Measurements from ENCODE around the gene PDHB. TPM values are rescaled to one million over a fixed set of nuclear protein-coding genes. Genes with fewer than 3 reads are reported as not detected.

The PDHB gene
- total and polyA plus RNA-seq, 12 donors: 59.2 to 264 (median 102) TPM

DNA sequence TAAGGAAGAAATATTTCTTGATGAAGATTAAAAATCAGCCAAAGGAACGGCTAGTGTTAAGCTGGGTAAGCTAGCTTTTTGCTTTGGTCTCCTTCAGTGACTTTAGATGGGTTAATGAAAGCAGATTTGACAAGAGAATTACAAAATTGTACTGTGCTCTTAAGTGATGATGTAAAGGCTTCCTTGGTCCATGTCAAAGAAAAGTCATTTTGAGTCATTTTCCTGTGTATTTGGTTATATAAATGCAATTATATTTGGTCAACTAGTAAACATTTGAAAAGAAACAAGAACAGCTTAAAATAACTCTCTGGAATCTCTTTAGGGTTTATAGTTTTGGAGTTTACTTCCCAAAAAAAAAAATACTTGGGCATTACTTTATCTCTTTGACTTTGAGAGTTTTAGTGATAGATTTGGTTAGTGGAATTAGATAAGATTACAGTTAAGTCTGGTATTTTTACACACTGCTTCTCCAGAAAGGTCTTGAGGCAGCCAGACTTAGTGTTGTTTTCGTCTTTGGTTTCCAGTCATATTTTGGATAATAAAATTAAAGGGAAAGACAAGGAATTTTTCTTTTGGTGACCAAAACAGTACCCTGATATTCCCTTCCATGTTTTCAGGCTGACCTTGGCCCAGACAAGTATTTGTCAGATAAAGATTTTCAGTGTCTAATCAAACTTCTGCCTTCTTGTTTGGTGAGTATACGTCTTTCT is 42.3 kb downstream of the PDHB start:
- H3K27ac ChIP-seq: peak overlapping the region in 4 of 5 donors; percentile 48 to 73 (median 56)

DNA sequence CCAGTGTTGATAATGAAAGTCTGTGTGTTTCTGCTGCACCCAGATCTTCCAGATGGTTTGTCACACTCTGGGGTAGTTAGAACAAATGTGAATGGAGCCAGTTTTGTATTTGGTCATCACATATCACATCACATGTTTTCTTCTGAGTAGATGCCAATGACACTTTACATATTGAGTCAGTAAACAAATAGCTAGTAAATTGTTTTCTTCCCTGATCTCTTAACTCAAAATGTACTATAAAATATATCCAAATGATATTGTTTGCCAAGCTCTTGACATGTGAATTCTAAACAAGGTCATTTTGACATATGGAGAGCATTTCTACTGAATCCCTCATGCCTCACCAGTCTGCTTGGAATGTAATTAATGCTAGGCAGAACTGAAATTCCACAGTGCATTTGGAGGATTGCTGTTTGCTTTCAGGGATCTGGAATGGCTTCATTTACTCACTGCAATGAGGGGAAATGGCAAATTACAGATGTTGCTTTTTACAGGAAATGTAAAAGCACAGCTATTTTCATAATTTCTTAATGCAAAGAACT is 45.0 kb downstream of the PDHB start:
- peak overlapping the region in 4 of 5 donors; percentile 30 to 64 (median 46) for H3K27ac ChIP-seq
- intact Hi-C loops (cut with DNase I): loop anchor here in 1 of 2 donors (10.0 kb wide), 1 partner anchor 54 kb away; the partner anchor contains the start of gene PXK
- no peaks in the 10 kb centered on the region for H3K9me3 ChIP-seq (replicated peaks in 1 of 3)
- no peak overlapping the region for H3K4me3 ChIP-seq
- TF ChIP-seq, protein P1, sequence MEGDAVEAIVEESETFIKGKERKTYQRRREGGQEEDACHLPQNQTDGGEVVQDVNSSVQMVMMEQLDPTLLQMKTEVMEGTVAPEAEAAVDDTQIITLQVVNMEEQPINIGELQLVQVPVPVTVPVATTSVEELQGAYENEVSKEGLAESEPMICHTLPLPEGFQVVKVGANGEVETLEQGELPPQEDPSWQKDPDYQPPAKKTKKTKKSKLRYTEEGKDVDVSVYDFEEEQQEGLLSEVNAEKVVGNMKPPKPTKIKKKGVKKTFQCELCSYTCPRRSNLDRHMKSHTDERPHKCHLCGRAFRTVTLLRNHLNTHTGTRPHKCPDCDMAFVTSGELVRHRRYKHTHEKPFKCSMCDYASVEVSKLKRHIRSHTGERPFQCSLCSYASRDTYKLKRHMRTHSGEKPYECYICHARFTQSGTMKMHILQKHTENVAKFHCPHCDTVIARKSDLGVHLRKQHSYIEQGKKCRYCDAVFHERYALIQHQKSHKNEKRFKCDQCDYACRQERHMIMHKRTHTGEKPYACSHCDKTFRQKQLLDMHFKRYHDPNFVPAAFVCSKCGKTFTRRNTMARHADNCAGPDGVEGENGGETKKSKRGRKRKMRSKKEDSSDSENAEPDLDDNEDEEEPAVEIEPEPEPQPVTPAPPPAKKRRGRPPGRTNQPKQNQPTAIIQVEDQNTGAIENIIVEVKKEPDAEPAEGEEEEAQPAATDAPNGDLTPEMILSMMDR (IDR thresholded peaks at IDR 0.05): peak in 1 of 6 experiments; percentile 3
- TF ChIP-seq POLR2A (IDR thresholded peaks at IDR 0.05): no peak
- DNase-seq: no peak
- H3K4me1 ChIP-seq (replicated peaks in 1 of 2): peaks cover 19 to 58% of the 10 kb centered on the region in 2 donors
- no peaks in the 10 kb centered on the region for H3K27me3 ChIP-seq
- no peaks in the 10 kb centered on the region for H3K36me3 ChIP-seq (replicated peaks in 1 of 2)

More for the DNA sequence above, 42.3 kb downstream of the PDHB start:
- intact Hi-C loops (cut with DNase I): no loop called here
- Histone ChIP-seq H3K27me3 (no peaks in the 10 kb centered on the region), H3K4me3 (no peak overlapping the region), H3K9me3 (replicated peaks in 1 of 3) (no peaks in the 10 kb centered on the region), H3K36me3 (replicated peaks in 1 of 2) (peaks cover 0 to 11% of the 10 kb centered on the region in 2 donors), H3K4me1 (replicated peaks in 1 of 2) (peaks cover 19 to 52% of the 10 kb centered on the region in 2 donors)
- TF ChIP-seq, protein P1 (IDR thresholded peaks at IDR 0.05): no peak
- no peak for TF ChIP-seq POLR2A (IDR thresholded peaks at IDR 0.05)
- WGBS, 4 donors: 35 to 45% (median 39%) methylated on average over 3 of the region's 3 CpGs
- no peak for DNase-seq

DNA sequence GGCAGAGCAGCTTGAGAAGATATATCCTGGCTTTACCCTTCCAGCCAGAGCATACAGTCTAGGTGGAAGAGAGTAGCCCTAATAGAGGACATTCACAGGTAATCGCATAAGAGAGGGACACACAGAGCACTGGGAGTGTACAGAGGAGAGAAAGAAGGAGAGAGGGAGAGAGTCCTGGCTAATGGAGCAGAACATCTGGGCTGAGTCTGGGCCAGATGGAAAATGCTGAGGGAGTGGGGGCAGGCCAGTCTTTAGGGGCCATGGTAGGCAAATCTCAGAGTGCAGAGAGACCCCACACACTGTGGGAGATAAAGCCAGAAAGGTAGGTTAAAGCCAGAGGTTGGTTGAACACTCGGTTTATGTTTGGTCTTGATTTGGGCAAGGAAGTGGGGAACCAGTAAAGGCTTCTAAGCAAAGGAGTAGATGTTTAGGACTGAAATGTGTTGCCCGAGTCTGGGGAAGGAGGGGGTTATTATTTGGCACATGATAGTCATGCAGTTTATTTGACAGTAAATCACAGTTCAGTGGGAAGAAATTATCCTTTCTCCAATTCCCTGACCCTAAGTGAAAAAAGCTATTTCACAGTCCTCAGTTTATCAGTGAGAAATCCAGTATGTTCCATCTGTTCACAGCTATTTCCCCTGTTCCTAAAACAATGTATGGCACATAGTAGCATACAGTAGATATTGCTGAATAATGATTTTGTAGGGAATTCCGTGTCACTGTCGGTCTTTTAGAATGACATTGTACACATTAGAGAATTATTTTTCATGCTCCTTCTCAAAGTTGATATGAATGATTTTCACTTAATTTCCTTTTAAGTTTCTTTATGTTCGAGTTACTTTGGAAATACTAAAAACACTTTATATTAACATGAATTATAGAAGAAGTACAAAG is 45.7 kb downstream of the PDHB start:
- no peaks in the 10 kb centered on the region for H3K27me3 ChIP-seq
- DNase-seq: no peak
- intact Hi-C loops (cut with DNase I): loop anchor here in 1 of 2 donors (10.0 kb wide), 1 partner anchor 53 kb away; the partner anchor contains the start of gene PXK
- WGBS, 4 donors: 70 to 81% (median 76%) methylated on average over 6 of the region's 6 CpGs
- H3K4me1 ChIP-seq (replicated peaks in 1 of 2): peaks cover 19 to 60% of the 10 kb centered on the region in 2 donors
- H3K27ac ChIP-seq: peak overlapping the region in 3 of 5 donors; percentile 43 to 64 (median 48)
- no peaks in the 10 kb centered on the region for H3K36me3 ChIP-seq (replicated peaks in 1 of 2)
- H3K4me3 ChIP-seq: no peak overlapping the region
- H3K9me3 ChIP-seq (replicated peaks in 1 of 3): no peaks in the 10 kb centered on the region
- TF ChIP-seq, protein P1 (IDR thresholded peaks at IDR 0.05): no peak
- TF ChIP-seq POLR2A (IDR thresholded peaks at IDR 0.05): no peak
